IMR-90 (cell line): ENCODE results near the gene GPR17. TPM values are rescaled to one million over a fixed set of nuclear protein-coding genes. Genes with fewer than 3 reads are reported as not detected.

Experiments used
- ATAC-seq: fragments of 200-7000 bp; cut with Tn5 transposase; 2 replicates; pipeline ENCODE4 v1.9.1; 2020; ENCODE audit warnings: low read depth, mild to moderate bottlenecking, moderate library complexity
- BruUV-seq: library from RNA; stranded (reverse); fragments of 400-500 nt; replicated peaks from 2 replicates; lab custom pipeline; 2021; lab: Mats Ljungman, UMichigan
- CTCF ChIA-PET: fragments of 300-600 bp; formaldehyde crosslinking; extraction: SDS; loops from one replicate; lab custom pipeline; 2021; ENCODE audit warnings: antibody characterized with exemption; lab: Yijun Ruan, JAX
- POLR2A ChIA-PET: fragments of 300-600 bp; sonication (Branson Sonifier 250); formaldehyde crosslinking; loops from one replicate; lab custom pipeline; 2022; ENCODE audit warnings: antibody characterized with exemption; ENCODE audit not compliant: unreplicated experiment; lab: Charles Lee
- DNase-seq: peaks from one replicate; pipeline ENCODE4 v3.0.0; 2013
- H2AFZ ChIP-seq: replicated peaks from 2 replicates; pipeline ENCODE3; 2013; ENCODE audit warnings: low read length, mild to moderate bottlenecking; ENCODE audit not compliant: poor library complexity
- H2AK5ac ChIP-seq: 2 replicates; pipeline ENCODE4 v1.6.1; 2013; ENCODE audit warnings: low read depth, low read length, inconsistent platforms
- H2AK9ac ChIP-seq: replicated peaks from 2 replicates; pipeline ENCODE3; 2013; ENCODE audit warnings: mild to moderate bottlenecking, low read depth, low read length, moderate library complexity; ENCODE audit not compliant: poor library complexity
- H2BK120ac ChIP-seq: 2 replicates; pipeline ENCODE4 v1.6.1; 2013; ENCODE audit warnings: low read depth, low read length, inconsistent platforms
- H2BK15ac ChIP-seq: 3 replicates; pipeline ENCODE4 v1.6.1; 2013; ENCODE audit warnings: low read depth, low read length, inconsistent platforms
- H2BK20ac ChIP-seq: 2 replicates; pipeline ENCODE4 v1.6.1; 2013; ENCODE audit warnings: low read depth, mild to moderate bottlenecking, inconsistent platforms, low read length, moderate library complexity
- H2BK5ac ChIP-seq: 2 replicates; pipeline ENCODE4 v1.6.1; 2013; ENCODE audit warnings: mild to moderate bottlenecking, low read depth, low read length, inconsistent platforms; ENCODE audit not compliant: poor library complexity, severe bottlenecking
- H3K14ac ChIP-seq: replicated peaks from 2 replicates; pipeline ENCODE4 v1.6.1; 2013; ENCODE audit warnings: low read depth, low read length, inconsistent platforms
- H3K18ac ChIP-seq: 2 replicates; pipeline ENCODE4 v1.6.1; 2013; ENCODE audit warnings: low read depth, low read length, control low read depth
- H3K23ac ChIP-seq: 2 replicates; pipeline ENCODE4 v1.6.1; 2013; ENCODE audit warnings: low read depth, low read length, inconsistent platforms
- H3K27ac ChIP-seq: 2 replicates; pipeline ENCODE4 v1.5.1; 2013; ENCODE audit warnings: mild to moderate bottlenecking, control low read depth, low read length; ENCODE audit not compliant: insufficient read depth
- H3K27me3 ChIP-seq: 2 replicates; pipeline ENCODE4 v1.6.1; 2013; ENCODE audit warnings: low read length; ENCODE audit not compliant: control insufficient read depth, insufficient read depth
- H3K36me3 ChIP-seq: 2 replicates; pipeline ENCODE4 v1.6.1; 2013; ENCODE audit warnings: low read length, mixed read lengths; ENCODE audit not compliant: control insufficient read depth, insufficient read depth
- H3K4ac ChIP-seq: 2 replicates; pipeline ENCODE4 v1.6.1; 2013; ENCODE audit warnings: low read depth, low read length, inconsistent platforms
- H3K4me1 ChIP-seq: 2 replicates; pipeline ENCODE4 v1.6.1; 2013; ENCODE audit warnings: low read length, mixed read lengths; ENCODE audit not compliant: control insufficient read depth, insufficient read depth
- H3K4me2 ChIP-seq: 2 replicates; pipeline ENCODE4 v1.6.1; 2013; ENCODE audit warnings: low read depth, mild to moderate bottlenecking, control low read depth, low read length, moderate library complexity
- H3K4me3 ChIP-seq: 2 replicates; pipeline ENCODE4 v1.5.1; 2013; ENCODE audit warnings: low read depth, mild to moderate bottlenecking, control low read depth, low read length, moderate library complexity; ENCODE audit not compliant: insufficient read depth
- H3K56ac ChIP-seq: 2 replicates; pipeline ENCODE4 v1.6.1; 2013; ENCODE audit warnings: low read length, inconsistent platforms; ENCODE audit not compliant: insufficient read depth; ENCODE audit errors: extremely low read depth
- H3K79me1 ChIP-seq, 2 experiments: 2 replicates each; pipeline ENCODE4 v1.6.1; 2013; ENCODE audit warnings: low read length in 2 of 2, inconsistent platforms in 1 of 2, low read depth in 1 of 2
- H3K9ac ChIP-seq: 2 replicates; pipeline ENCODE4 v1.6.1; 2013; ENCODE audit warnings: low read depth, low read length, control low read depth
- H3K9me1 ChIP-seq: 2 replicates; pipeline ENCODE4 v1.6.1; 2013; ENCODE audit warnings: low read length, inconsistent platforms; ENCODE audit not compliant: insufficient read depth
- H3K9me3 ChIP-seq: 2 replicates; pipeline ENCODE4 v1.6.1; 2013; ENCODE audit warnings: low read length; ENCODE audit not compliant: control insufficient read depth, insufficient read depth
- H4K20me1 ChIP-seq: 2 replicates; pipeline ENCODE4 v1.6.1; 2013; ENCODE audit warnings: low read length, inconsistent platforms; ENCODE audit not compliant: insufficient read depth
- H4K5ac ChIP-seq: 2 replicates; pipeline ENCODE4 v1.6.1; 2013; ENCODE audit warnings: mild to moderate bottlenecking, low read depth, low read length, control low read depth
- H4K8ac ChIP-seq, 2 experiments: 2 replicates each; pipeline ENCODE4 v1.6.1; 2013; ENCODE audit warnings: low read depth in 2 of 2, low read length in 2 of 2, control low read depth in 1 of 2, inconsistent platforms in 1 of 2
- H4K91ac ChIP-seq: 2 replicates; pipeline ENCODE4 v1.6.1; 2013; ENCODE audit warnings: low read depth, low read length, inconsistent platforms; ENCODE audit not compliant: insufficient read depth
- FOS ChIP-seq: fragments of 150-350 bp; IDR thresholded peaks from 2 replicates; pipeline ENCODE4 v1.6.1; 2016; ENCODE audit warnings: low read depth, low read length
- MAFK ChIP-seq: IDR thresholded peaks from 2 replicates; pipeline ENCODE4 v1.6.1; 2012; ENCODE audit warnings: low read depth, low read length, improper control_type of control experiment
- WGBS, 2 experiments: methylation state at CpG; one replicate each; pipeline versions ENCODE4 v1.1.5 to v1.1.7; 2013; ENCODE audit warnings: missing lambda C conversion rate in 2 of 2; ENCODE audit not compliant: insufficient read length in 1 of 2; ENCODE audit errors: extremely low coverage in 2 of 2; 5-methylcytosine and 5-hydroxymethylcytosine counted together
- dilution Hi-C: fragments of 300-500 bp; cut with HindIII; formaldehyde crosslinking; loops from one replicate; pipeline ENCODE4 v1.14.3; 2018; ENCODE audit warnings: low sequenced_read_pairs; ENCODE audit not compliant: unreplicated experiment
- in situ Hi-C: fragments of 300-500 bp; cut with MboI; formaldehyde crosslinking; loops from 3 replicates; pipeline ENCODE4 v1.14.3; 2019; ENCODE audit warnings: low sequenced_read_pairs, inconsistent platforms, mixed read lengths
- intact Hi-C: fragments of 100-400 bp; cut with micrococcal nuclease; formaldehyde crosslinking; loops from 2 replicates; pipeline ENCODE4 v1.10.0; 2022
- polyA plus RNA-seq, 3 experiments: library from polyadenylated mRNA; depleted of rRNA; stranded (reverse); fragments of >200 nt; gene quantifications; 2 replicates each; pipeline ENCODE4 v1.2.3, GENCODE V29; 2012; ENCODE audit warnings: low replicate concordance in 1 of 3
- total RNA-seq: library from RNA; depleted of rRNA; stranded (reverse); fragments of >200 nt; gene quantifications from 2 replicates; pipeline ENCODE4 v1.2.3, GENCODE V29; 2012

Gene GPR17
- total and polyA plus RNA-seq, 2 of the 4 experiments (the other 2 are of a cell fraction), result not detected

DNA sequence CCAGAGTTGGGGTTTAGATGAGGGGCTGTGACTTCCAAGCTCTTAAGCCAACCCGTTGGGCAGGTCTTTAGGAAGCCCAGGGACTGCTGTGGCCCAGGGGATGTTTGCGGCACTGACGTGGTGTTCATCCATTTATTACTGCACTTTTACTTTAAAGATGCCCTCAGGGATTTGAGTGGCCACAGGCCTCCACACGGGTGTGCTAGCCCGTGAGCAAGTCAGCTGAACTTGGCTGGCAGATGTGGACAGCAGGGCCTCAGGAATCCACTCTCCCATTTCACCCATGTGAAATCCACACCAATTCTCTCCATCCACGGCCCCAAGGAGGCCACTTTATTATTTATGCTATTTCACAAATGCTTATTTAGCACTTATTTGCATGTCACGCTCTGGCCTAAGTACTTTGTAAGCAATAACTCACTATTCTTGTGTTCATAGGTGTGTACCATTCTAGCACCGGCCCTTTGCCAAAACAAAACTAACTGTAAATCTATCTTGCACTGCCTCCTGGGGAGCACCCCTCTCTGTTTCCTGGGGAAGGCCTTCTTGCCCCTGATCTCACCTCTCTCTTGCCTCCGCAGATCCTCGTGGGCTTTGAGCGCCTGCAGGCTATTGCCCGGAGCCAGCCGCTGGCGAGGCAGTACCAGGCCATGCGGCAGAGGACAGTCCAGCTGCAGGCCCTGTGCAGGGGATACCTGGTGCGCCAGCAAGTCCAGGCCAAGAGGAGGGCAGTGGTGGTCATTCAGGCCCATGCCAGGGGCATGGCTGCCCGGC is 39.1 kb upstream of the GPR17 start:
- H2BK20ac ChIP-seq, result no peak overlapping the region
- H3K4ac ChIP-seq, result no peak overlapping the region
- H4K91ac ChIP-seq, result no peak overlapping the region
- H2AFZ ChIP-seq, result no peak overlapping the region
- no peak overlapping the region for H4K8ac ChIP-seq
- in situ Hi-C loops, result no loop called here
- no peaks in the 10 kb centered on the region for H3K36me3 ChIP-seq
- POLR2A ChIA-PET, result no interaction called here
- H2BK120ac ChIP-seq, result no peak overlapping the region
- TF ChIP-seq FOS, result no peak
- peak; percentile 42; the same call in 1 of the 2 replicates for TF ChIP-seq MAFK
- no peaks in the 10 kb centered on the region for H4K20me1 ChIP-seq
- peaks cover 15% of the 10 kb centered on the region; the same call in 1 of the 2 replicates for H3K27me3 ChIP-seq
- WGBS, 2 experiments, result 88% methylated on average over 12 of the region's 17 CpGs; no CpG with 5 or more reads in 1 of the 2 experiments
- CTCF ChIA-PET, result no interaction called here
- peaks cover 20% of the 10 kb centered on the region for H3K9me3 ChIP-seq
- H3K9me1 ChIP-seq, result no peaks in the 10 kb centered on the region
- ATAC-seq (no peak), DNase-seq (no peak)
- no peak overlapping the region for H3K18ac ChIP-seq
- H3K79me1 ChIP-seq, result no peaks in the 10 kb centered on the region
- H3K4me1 ChIP-seq, result no peaks in the 10 kb centered on the region
- H2AK5ac ChIP-seq, result no peak overlapping the region
- no peak overlapping the region for H3K23ac ChIP-seq
- no TSS peak for BruUV-seq
- H3K56ac ChIP-seq, result no peak overlapping the region
- H2BK15ac ChIP-seq, result no peak overlapping the region
- no peak overlapping the region for H3K9ac ChIP-seq
- no peak overlapping the region for H3K4me2 ChIP-seq
- H2BK5ac ChIP-seq, result no peak overlapping the region
- H3K27ac ChIP-seq, result no peak overlapping the region
- H2AK9ac ChIP-seq, result no peak overlapping the region
- H3K4me3 ChIP-seq, result no peak overlapping the region
- dilution Hi-C loops, result no loop called here
- H4K5ac ChIP-seq, result no peak overlapping the region
- no peak overlapping the region for H3K14ac ChIP-seq
- intact Hi-C loops, result no loop called here
